GM10248 (cell line): ENCODE measurements around the gene ZDHHC14.

Experiments used
- CTCF ChIA-PET: fragments of 300-600 bp; sonication (Branson Sonifier 250); formaldehyde crosslinking; extraction: SDS; loops from one replicate; lab custom pipeline; 2021; ENCODE audit warnings: antibody characterized with exemption; lab: Yijun Ruan, JAX
- POLR2A ChIA-PET: fragments of 350-650 bp; sonication (Branson Sonifier 250); formaldehyde crosslinking; extraction: SDS; loops from one replicate; lab custom pipeline; 2020; ENCODE audit warnings: antibody characterized with exemption; lab: Yijun Ruan, JAX
- DNase-seq: peaks from one replicate; pipeline ENCODE4 v3.0.0; 2012; ENCODE audit errors: extremely low spot score
- TF ChIP-seq, protein P1 (sequence below): IDR thresholded peaks from 2 replicates; pipeline ENCODE4 v1.5.1; 2012; ENCODE audit warnings: mild to moderate bottlenecking, low read depth; ENCODE audit errors: extremely low read depth, missing control alignments, control extremely low read depth

The ZDHHC14 gene

DNA sequence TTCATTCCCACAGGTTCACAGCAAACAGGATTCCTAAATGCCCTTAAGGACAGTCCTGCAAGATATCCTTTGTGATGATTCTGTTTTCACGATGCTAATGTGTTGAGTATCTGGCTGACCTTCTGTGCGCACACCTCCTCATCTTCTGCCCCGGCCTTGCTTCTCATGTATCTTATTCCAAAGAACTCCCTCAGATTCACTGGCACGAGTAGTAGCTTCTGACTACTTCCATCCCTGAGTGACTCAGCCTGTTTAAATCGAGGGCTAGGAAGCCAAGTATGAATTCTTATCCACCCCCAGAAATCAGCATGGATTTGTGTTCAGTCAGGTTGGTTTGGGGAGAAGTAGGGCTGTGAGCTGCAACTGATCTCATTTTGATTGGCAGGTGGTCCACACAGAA, 251.8 kb downstream of the ZDHHC14 start:
- no peak for DNase-seq
- ChIA-PET CTCF (no interaction called here), POLR2A (no interaction called here)
- TF ChIP-seq, protein P1, sequence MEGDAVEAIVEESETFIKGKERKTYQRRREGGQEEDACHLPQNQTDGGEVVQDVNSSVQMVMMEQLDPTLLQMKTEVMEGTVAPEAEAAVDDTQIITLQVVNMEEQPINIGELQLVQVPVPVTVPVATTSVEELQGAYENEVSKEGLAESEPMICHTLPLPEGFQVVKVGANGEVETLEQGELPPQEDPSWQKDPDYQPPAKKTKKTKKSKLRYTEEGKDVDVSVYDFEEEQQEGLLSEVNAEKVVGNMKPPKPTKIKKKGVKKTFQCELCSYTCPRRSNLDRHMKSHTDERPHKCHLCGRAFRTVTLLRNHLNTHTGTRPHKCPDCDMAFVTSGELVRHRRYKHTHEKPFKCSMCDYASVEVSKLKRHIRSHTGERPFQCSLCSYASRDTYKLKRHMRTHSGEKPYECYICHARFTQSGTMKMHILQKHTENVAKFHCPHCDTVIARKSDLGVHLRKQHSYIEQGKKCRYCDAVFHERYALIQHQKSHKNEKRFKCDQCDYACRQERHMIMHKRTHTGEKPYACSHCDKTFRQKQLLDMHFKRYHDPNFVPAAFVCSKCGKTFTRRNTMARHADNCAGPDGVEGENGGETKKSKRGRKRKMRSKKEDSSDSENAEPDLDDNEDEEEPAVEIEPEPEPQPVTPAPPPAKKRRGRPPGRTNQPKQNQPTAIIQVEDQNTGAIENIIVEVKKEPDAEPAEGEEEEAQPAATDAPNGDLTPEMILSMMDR = no peak

DNA sequence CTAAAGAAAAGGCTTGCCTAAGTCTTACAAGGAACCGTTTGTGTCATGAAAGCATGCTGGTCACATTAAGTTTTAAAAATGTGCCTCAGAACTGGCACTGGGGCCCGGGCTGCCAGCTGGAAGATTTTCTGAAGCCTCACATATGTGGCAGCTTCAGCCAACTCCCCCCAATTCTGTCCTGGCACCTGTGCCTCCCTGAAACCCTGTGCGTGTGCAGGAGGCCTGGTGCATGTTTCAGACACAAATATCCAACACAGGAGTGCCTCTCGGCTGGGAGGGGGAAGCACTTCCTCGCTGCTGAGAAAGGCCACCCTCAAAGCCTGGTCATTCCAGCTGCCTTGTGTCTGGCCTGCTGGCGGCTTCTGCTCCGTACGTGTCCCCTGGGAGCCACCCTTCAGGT, 253.6 kb downstream of the ZDHHC14 start:
- ChIA-PET CTCF (no interaction called here), POLR2A (no interaction called here)
- TF ChIP-seq, protein P1 = no peak
- no peak for DNase-seq

- DNase-seq = no peak
- TF ChIP-seq, protein P1 = no peak
- CTCF ChIA-PET = no interaction called here
- POLR2A ChIA-PET = interaction anchor here (0.7 kb wide), 1 partner anchor 45 kb away, joined by 3 read pairs; no protein-coding TSS in a partner anchor
Observed at GRCh38 chr6:157635388-157636244, 254.6 kb downstream of the ZDHHC14 start.

DNA sequence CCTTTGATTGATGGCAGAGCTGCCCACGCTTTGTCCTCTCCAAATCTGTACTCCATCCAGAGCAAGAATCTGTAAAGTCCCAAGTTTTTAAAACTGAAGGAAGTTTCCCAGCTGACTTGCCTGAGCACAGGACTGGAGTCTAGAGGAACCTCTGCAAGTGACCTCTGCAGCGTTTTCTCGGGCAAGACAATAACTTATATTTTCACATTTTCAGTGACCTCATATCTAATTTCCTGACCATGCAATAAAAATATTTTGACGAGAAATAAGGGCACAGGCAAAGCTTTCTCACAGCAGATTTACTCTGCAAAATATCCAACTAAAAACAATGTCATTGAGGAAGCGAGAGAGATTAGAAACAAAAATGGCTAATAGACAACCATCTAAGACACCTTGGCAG, 256.5 kb downstream of the ZDHHC14 start:
- CTCF ChIA-PET = no interaction called here
- no peak for DNase-seq
- TF ChIP-seq, protein P1 = no peak
- POLR2A ChIA-PET = no interaction called here

DNA sequence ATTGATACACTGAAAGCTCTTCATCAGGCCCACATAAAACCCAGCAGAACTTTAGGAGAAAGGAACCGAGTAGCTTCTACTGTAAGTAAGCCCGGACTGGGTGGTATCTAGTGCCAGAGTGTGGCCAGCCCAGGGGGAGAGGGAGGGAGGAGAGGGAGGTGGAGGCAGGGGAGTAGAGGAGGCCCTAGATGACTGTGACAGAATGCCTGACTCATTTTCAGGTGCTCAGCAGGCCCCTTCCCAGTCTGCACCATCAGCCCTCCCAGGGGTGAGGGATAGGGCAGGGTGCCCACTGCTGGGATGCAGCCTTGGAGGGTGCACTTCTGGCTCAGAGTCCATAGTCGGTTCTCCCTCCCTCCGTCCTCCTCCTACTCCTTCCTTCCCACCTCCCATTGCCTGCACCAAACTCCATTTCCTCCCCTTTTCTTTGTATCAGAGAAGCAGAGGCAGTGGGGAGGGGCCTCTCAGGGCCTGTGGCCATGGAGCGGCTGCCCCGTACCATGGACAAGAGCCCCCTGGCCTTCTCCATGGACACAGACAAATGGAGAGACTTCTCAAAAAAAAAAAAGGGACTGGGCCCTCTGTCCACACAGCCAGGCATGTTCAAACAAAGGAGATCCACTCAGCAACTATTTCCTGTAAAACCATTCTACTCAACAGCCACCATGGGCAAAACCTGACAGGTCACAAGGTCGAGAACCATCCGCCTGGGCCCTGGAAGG, 257.1 kb downstream of the ZDHHC14 start:
- no peak for DNase-seq
- TF ChIP-seq, protein P1 = no peak
- ChIA-PET CTCF (no interaction called here), POLR2A (no interaction called here)

DNA sequence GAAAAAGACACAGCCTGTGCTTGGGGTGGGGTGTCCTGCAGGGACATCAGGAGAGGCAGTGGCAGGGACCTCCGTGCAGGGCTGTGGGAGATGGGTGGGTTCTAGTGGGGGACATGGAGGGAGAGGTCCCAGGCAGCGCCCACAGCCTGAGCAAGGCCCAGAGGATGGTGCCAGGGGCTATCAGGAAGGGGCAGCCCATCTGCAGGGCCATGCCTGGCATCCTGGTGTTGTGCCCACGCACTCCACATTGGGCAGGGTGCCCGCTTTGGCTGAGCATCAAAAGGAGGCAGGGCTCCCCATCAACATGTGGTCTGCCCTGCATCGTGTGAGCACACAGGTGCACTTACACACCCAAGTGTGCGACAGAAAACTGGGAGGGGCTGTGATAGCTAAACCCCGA, 257.8 kb downstream of the ZDHHC14 start:
- ChIA-PET POLR2A (no interaction called here), CTCF (no interaction called here)
- no peak for DNase-seq
- TF ChIP-seq, protein P1 = no peak
